ENCODE measurements around the gene OXSR1.

The OXSR1 gene

GRCh38 chr3:38117163-38117716, 48.1 kb upstream of the OXSR1 start:
- Histone ChIP-seq H3K36me3 (ENCODE audit: insufficient read depth, low read length) (peaks cover 25% of the 10 kb centered on the region), H3K4me3 (ENCODE audit: low read depth in 1 of 2, low read length in 2 of 2) (no peak overlapping the region), H3K79me2 (ENCODE audit: insufficient read depth, low read length) (no peaks in the 10 kb centered on the region), H3K9ac (ENCODE audit: low read depth, low read length) (no peak overlapping the region), H3K4me1 (ENCODE audit: insufficient read depth, low read length) (no peaks in the 10 kb centered on the region), H3K4me2 (ENCODE audit: insufficient read depth, low read length) (no peak overlapping the region), H2AFZ (ENCODE audit: low read depth, low read length) (no peak overlapping the region), H4K20me1 (ENCODE audit: insufficient read depth, low read length) (peaks cover 7% of the 10 kb centered on the region; the same call in 1 of the 2 replicates), H3K27ac (ENCODE audit: low read length) (no peak overlapping the region), H3K27me3 (ENCODE audit: insufficient read depth, low read length, poor library complexity) (no peaks in the 10 kb centered on the region), H3K9me3 (ENCODE audit: insufficient read depth, low read length, severe bottlenecking) (no peaks in the 10 kb centered on the region)
- ATAC-seq (ENCODE audit: insufficient read depth, low read depth) (no peak), DNase-seq (no peak)
- no peak for TF ChIP-seq CTCF (IDR thresholded peaks at IDR 0.05; ENCODE audit: borderline replicate concordance, extremely low read depth, low read length, poor library complexity, severe bottlenecking)
- no peak for TF ChIP-seq EZH2 (IDR thresholded peaks at IDR 0.05; ENCODE audit: borderline replicate concordance, low read depth, low read length, severe bottlenecking)

- Histone ChIP-seq H3K9me3 (ENCODE audit: insufficient read depth, low read length, severe bottlenecking) (no peaks in the 10 kb centered on the region), H4K20me1 (ENCODE audit: insufficient read depth, low read length) (peaks cover 7% of the 10 kb centered on the region; the same call in 1 of the 2 replicates), H3K27ac (ENCODE audit: low read length) (no peak overlapping the region), H3K79me2 (ENCODE audit: insufficient read depth, low read length) (no peaks in the 10 kb centered on the region), H3K9ac (ENCODE audit: low read depth, low read length) (no peak overlapping the region), H3K4me1 (ENCODE audit: insufficient read depth, low read length) (no peaks in the 10 kb centered on the region), H3K36me3 (ENCODE audit: insufficient read depth, low read length) (peaks cover 31% of the 10 kb centered on the region), H3K4me3 (ENCODE audit: low read depth in 1 of 2, low read length in 2 of 2) (no peak overlapping the region), H3K27me3 (ENCODE audit: insufficient read depth, low read length, poor library complexity) (no peaks in the 10 kb centered on the region), H3K4me2 (ENCODE audit: insufficient read depth, low read length) (no peak overlapping the region), H2AFZ (ENCODE audit: low read depth, low read length) (no peak overlapping the region)
- TF ChIP-seq EZH2 (IDR thresholded peaks at IDR 0.05; ENCODE audit: borderline replicate concordance, low read depth, low read length, severe bottlenecking) (no peak), CTCF (IDR thresholded peaks at IDR 0.05; ENCODE audit: borderline replicate concordance, extremely low read depth, low read length, poor library complexity, severe bottlenecking) (peak; percentile 95)
- ATAC-seq (ENCODE audit: insufficient read depth, low read depth) (peak; percentile 84), DNase-seq (peak; percentile 75)
These were observed 47.5 kb upstream of the OXSR1 start for GRCh38 chr3:38117748-38118420.

- H3K4me2 ChIP-seq (ENCODE audit: insufficient read depth, low read length) = no peak overlapping the region
- no peak for TF ChIP-seq CTCF (IDR thresholded peaks at IDR 0.05; ENCODE audit: borderline replicate concordance, extremely low read depth, low read length, poor library complexity, severe bottlenecking)
- no peak for TF ChIP-seq EZH2 (IDR thresholded peaks at IDR 0.05; ENCODE audit: borderline replicate concordance, low read depth, low read length, severe bottlenecking)
- no peaks in the 10 kb centered on the region for H3K79me2 ChIP-seq (ENCODE audit: insufficient read depth, low read length)
- H3K36me3 ChIP-seq (ENCODE audit: insufficient read depth, low read length) = peaks cover 37% of the 10 kb centered on the region
- H3K9me3 ChIP-seq (ENCODE audit: insufficient read depth, low read length, severe bottlenecking) = no peaks in the 10 kb centered on the region
- ATAC-seq (ENCODE audit: insufficient read depth, low read depth) (no peak), DNase-seq (no peak)
- H4K20me1 ChIP-seq (ENCODE audit: insufficient read depth, low read length) = peaks cover 7% of the 10 kb centered on the region; the same call in 1 of the 2 replicates
- H3K27ac ChIP-seq (ENCODE audit: low read length) = no peak overlapping the region
- H3K9ac ChIP-seq (ENCODE audit: low read depth, low read length) = no peak overlapping the region
- H3K4me1 ChIP-seq (ENCODE audit: insufficient read depth, low read length) = no peaks in the 10 kb centered on the region
- H3K27me3 ChIP-seq (ENCODE audit: insufficient read depth, low read length, poor library complexity) = no peaks in the 10 kb centered on the region
- H3K4me3 ChIP-seq (ENCODE audit: low read depth in 1 of 2, low read length in 2 of 2) = no peak overlapping the region
- H2AFZ ChIP-seq (ENCODE audit: low read depth, low read length) = no peak overlapping the region
These were observed 46.7 kb upstream of the OXSR1 start for GRCh38 chr3:38118421-38119247.
